Stimulated activated CD8-positive, alpha-beta memory T cell treated with anti-CD3 and anti-CD28 coated beads, Interleukin-15, amount 100 ng/mL, for 48 hours (primary cell): ENCODE measurements around the gene TRHDE.

Experiments used
- DNase-seq, 2 donors: peaks; one replicate each; pipeline ENCODE4 v3.0.0-alpha.2; 2020; ENCODE audit warnings: low read depth in 2 of 2

TRHDE gene

DNA sequence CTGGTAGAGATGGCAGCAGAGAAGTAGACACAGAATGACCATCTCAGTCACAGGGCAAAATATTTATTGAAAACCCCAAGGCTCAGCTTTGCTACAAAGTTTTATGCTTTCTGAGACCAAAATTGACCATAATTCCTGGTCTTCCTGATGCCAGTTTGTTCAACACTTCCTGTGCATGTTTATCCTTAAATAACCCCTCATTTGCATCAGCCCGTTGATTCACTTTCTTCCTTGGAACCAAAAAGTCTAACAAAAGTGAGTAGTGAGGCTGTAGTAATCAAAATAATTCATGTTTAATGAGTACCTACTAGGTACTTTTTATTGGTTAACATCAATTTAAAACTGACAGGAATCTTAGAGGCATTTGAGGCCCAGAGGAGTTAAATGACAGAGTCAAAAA is 51.7 kb downstream of the TRHDE start:
- no peak for DNase-seq

DNA sequence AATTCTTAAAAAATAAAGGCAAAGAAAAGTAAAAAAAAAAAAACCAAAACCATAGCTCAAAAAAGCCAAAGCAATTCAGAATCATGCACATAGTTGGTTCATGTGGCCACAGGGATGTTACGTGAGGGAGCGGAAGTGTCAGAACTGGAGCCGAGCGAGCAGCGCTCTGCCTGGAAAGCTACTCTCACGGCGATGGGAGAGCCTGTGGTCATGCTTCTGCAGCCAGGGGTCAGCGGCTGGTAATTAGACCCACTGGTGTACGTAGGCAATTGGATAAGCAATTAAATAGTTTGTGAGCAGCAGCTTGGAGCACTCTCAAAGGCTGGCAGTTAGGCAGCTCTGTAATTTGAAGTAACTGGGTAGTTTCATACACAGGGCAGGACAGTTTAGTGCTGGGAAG is 58.1 kb downstream of the TRHDE start:
- DNase-seq = no peak

DNA sequence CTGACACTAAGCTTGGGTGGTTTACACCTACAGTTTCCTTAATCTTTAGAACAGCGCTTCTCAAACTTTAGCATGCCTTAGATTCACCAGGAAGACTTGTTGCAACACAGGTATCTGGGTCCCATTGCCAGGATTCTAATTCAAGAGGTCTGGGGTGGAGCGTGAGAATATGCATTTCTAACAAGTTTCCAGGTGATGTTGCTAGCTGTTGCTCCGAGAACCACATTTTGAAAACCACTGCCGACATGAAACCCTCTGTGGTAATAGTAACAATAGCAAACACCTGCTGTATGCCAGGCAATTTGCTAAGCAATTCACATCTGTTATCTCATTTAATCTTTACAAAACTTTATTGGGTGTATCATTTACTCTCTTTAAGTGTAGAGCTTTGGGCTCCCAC is 58.6 kb downstream of the TRHDE start:
- no peak for DNase-seq

GRCh38 chr12:72337382-72337781 is 65.2 kb downstream of the TRHDE start:
- no peak for DNase-seq

DNA sequence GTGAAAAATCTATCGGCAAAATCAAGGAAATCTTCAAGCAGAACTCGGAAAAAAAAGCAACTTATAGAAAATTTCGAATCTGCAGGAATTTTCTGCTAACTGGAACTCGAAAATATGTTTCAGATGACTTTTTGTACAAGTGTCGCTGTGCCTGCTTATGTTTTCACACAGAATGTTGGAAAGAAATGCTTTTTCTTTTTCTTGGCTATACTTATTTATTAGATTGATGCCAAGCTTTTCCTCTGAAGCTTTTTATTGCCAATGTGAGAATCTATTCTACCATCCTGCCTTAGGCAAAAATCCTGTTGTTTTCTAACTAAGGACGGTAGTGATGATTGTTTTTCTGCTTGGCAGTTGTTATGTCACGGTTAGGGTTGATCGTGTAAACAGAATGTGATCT is 65.8 kb downstream of the TRHDE start:
- no peak for DNase-seq

GRCh38 chr12:72338437-72338836 is 66.3 kb downstream of the TRHDE start:
- DNase-seq = no peak

GRCh38 chr12:72346363-72346944 is 74.3 kb downstream of the TRHDE start:
- DNase-seq = peak in 1 of 2 donors; percentile 0

DNA sequence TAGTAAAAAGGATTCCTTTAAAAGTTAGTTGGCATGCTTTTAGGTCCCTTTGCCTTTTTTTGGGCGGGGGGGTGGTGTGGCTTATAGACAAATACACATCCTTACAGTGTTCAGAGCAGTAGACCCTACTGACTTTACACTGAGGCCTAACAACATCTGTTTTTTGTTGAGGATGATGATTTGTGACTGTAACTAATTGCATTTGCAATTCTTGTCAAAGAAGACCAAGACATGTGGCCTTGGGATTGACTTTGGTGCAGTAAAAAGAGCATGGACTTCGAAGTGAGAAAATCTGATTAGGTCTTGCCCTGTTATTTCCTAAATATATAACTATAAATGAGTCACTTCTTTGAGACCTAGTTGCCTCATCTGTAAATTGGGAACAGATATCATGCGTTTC is 77.3 kb downstream of the TRHDE start:
- DNase-seq = no peak

DNA sequence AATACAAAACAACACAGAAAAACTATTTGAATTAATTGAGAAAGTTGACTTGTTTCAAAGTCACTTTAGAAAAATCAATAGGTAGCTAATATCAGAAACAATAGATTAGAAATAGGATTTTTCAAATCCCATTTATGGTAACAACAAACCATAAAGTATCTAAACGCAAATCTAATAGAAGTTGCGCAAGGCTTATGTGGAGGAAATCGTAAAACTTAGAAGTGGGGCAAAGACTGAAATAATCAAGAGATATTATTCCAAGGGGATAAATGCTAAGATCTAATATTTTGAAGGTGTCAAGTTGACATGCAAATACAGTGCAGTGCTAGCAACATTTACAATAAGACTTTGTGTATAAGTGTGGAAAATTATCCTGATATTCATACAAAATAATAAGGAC is 87.2 kb downstream of the TRHDE start:
- no peak for DNase-seq

DNA sequence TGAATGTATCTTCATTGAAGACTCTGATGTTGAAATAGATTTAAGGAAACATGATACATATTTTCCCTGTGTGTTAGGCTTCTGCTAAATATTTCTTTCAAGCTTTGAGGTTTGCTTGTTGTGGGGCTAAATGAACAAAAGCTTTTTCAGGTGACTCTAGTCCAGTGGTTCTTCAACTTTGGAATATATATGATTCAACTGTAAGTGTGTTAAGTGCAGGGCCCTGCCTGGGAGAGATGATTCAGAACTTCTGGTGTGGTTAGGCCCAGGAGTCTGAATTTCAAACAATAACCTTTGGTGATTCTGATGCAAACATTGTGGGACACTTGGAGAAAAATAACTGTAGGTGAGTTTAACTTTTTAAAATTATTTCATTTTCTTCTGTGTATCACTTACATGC is 93.0 kb downstream of the TRHDE start:
- DNase-seq = no peak

- DNase-seq = no peak
Measured at GRCh38 chr12:72366255-72366654, 94.1 kb downstream of the TRHDE start.

DNA sequence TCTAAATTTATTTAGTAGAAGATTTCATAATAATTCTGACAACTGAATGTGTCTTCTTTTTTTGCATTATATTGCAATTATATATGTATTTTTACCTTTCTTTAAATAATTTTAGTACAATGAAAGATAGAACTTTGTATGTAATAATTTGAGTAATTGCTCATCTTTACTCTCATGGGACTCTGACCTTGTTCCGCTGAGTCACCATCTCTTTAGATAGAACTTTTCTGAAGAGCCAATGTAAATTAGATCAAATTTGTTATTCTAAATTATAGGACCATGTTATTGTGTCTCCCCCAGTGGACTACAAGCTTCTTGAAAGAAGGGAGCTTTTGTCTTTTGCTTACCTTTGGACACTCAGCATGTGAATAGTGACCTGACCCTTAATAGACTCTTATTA is 96.1 kb downstream of the TRHDE start:
- no peak for DNase-seq

- DNase-seq = no peak
Measured at GRCh38 chr12:72368719-72369422, 96.7 kb downstream of the TRHDE start.

DNA sequence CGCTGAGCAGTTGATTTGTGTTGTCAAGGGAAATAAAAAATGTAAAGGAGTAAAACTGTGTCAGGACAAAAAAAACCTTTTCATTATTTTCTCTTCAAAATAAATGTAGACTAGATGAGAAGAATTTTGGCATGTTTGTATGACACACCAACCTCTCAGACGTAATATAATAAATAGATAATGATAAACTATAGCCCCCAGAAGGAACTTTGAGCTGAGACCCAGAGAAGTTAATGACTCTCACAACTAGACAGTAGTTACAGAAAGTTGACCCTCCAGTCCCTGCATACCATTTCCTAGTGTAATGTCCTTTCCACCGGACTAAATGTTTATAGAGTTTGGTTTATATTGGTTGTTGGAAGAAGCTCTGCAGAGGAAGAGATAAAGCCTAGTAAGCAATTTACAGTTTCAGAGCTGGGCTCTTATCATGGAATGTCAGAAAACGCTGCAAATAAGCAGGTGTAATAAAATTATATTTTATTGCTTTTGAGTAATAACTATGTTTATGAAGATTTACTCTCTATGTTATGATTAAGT is 97.3 kb downstream of the TRHDE start:
- DNase-seq = no peak

GRCh38 chr12:72380441-72380840 is 108.3 kb downstream of the TRHDE start:
- no peak for DNase-seq

DNA sequence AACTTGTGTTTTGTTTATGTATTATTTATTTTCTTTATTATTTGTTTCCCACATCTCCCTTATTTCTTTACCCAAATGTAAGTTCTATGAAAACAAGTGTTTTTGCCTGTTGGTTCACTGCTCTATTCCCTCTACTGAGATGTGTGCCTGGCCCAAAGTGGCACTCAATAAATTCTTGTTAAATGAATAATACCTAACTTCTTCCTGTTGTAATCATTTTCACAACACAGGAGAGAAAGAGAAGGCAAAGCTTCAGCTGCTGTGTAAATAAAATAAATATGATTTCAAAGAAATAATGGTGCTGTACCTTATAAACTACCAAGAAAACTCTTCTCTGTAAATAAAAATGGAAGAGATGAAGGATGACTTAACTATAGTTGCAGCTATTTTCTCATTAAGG is 116.2 kb downstream of the TRHDE start:
- no peak for DNase-seq

- DNase-seq = no peak
Measured at GRCh38 chr12:72390146-72390545, 118.0 kb downstream of the TRHDE start.

GRCh38 chr12:72406111-72406510 is 133.9 kb downstream of the TRHDE start:
- no peak for DNase-seq

DNA sequence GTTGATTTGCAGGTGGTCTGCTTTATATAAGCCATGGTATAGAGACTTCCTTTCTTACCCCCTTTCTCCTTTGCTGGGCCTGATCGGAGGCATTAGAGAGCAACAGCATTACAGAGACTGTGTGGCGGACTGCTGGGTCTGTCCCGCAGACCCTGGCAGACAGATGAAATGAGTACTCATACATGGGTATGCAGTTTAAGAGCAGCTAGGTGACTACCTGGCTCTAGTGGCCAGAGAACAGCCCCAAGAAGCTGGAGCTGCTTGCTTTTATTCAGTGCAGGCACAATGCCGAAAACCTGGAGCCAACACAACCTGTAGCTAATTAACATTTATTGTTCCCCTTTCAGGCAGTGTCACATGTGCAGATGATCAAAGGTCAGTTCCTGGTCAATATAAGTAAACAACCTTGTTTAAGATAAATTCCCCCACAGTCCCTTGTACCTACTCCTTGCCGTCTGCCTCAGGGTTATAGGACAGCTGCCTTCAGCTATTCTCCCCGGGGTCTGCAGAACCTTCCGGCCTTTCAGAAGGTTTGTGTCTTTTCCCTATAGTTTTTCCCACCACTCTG is 160.0 kb downstream of the TRHDE start:
- DNase-seq = no peak

DNA sequence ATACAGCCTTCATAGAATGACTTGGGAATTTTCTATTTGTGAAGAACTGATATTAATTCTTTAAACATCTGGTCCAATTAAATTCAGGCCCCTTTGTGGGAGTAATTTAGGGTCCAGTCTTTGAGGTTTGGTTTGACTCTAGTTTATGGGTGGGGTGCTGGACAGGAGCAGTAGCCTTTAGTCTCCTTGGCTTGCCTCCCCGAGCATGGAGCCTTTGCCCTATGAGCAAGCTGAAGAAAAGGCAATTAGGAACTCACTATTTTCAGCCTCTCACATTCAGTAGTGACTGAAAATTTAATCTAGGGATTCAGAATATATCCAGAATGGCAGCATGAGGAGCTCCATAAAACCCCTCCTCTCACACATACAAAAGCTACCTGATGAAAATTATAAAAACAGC is 161.1 kb downstream of the TRHDE start:
- no peak for DNase-seq

DNA sequence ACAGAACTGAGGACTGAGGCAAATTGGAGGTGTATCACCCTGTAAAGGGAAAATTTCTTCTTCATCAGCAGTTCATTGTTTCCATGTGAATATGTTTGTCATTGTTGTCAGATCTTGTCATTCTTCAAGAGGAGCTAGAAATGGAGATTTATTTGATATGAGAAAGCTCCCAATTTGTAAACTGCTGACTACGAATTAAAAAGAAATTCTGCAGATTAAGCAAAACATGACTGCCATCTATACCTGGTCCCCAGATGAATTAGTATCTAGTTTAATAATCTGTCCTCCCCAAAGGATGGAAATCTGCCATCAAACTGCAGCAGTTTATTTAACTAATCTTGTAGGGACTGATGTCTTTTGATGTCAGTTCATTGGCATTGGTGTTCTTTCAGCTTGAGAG is 162.8 kb downstream of the TRHDE start:
- no peak for DNase-seq

DNA sequence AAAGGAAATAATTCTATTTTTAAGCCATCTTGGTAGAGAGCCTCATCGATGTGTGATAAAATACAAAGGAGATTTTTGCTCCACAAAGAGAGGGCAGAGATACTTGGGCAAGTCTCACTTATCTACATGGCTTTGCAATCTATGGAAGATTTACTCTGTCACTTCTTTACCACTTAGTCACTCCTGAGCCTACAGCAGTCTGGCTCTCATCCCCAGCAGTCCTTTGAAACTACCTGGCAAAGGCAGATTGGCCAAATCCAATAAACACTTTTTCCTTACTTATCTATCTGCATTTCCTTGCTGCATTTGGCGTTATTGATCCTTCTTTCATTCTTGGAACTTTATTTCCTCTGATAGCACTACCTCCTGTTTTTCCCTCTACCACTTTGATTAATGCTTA is 170.0 kb downstream of the TRHDE start:
- DNase-seq = no peak

GRCh38 chr12:72444125-72444524 is 172.0 kb downstream of the TRHDE start:
- DNase-seq = no peak
